Lower lobe of right lung (tissue), 2 donors: ENCODE results near the gene GARIN6. TPM values are rescaled to one million over a fixed set of nuclear protein-coding genes. Genes with fewer than 3 reads are reported as not detected.
A peak's percentile ranks its signal among the peaks of the same experiment; 100 is the strongest.
"Not testable (repeated sequence)": the region's sequence is repeated elsewhere in the genome, so short reads cannot be mapped to it uniquely, and the experiment has no call there.

Source experiments
- ATAC-seq, 2 donors: fragments of 200-7000 bp; cut with Tn5 transposase; one replicate each; pipeline ENCODE4 v1.9.1; 2020 to 2022; ENCODE audit warnings: mild to moderate bottlenecking in 2 of 2, moderate library complexity in 2 of 2
- DNase-seq: peaks from one replicate; pipeline ENCODE4 v3.0.0-alpha.2; 2020
- H3K27ac ChIP-seq: fragments of 200-600 bp; one replicate; pipeline ENCODE4 v1.8.0; 2022
- H3K27me3 ChIP-seq: fragments of 200-600 bp; one replicate; pipeline ENCODE4 v1.8.0; 2022; ENCODE audit warnings: low read depth
- H3K36me3 ChIP-seq: fragments of 200-600 bp; one replicate; pipeline ENCODE4 v1.8.0; 2022; ENCODE audit warnings: mild to moderate bottlenecking
- H3K4me1 ChIP-seq: fragments of 200-600 bp; one replicate; pipeline ENCODE4 v1.8.0; 2022
- H3K4me3 ChIP-seq: fragments of 200-600 bp; one replicate; pipeline ENCODE4 v1.8.0; 2022; ENCODE audit warnings: mild to moderate bottlenecking
- H3K9me3 ChIP-seq: fragments of 200-600 bp; one replicate; pipeline ENCODE4 v1.8.0; 2022
- CTCF ChIP-seq: fragments of 200-600 bp; IDR thresholded peaks from one replicate; pipeline ENCODE4 v1.8.0; 2022; ENCODE audit warnings: antibody characterized with exemption, mild to moderate bottlenecking
- intact Hi-C: fragments of 100-400 bp; cut with DNase I; formaldehyde crosslinking; loops from one replicate; pipeline ENCODE4 v1.11.0; 2022
- total RNA-seq: library from RNA; stranded (reverse); fragmentation: NEBNext Ultra II Directional; extraction: Animal tissue kit (Norgen Biotek cat#: 25700); gene quantifications from one replicate; pipeline ENCODE4 v1.2.1, GENCODE V29; 2021
- donor health status: DM: no; HTN: yes; CAD: no; lungs with severe emphysema.

Gene GARIN6
- total RNA-seq, 1 donor from 2014 or later = not detected

- intact Hi-C loops = no loop called here
- ATAC-seq (no peak), DNase-seq (no peak)
- Histone ChIP-seq H3K9me3 (no peaks in the 10 kb centered on the region), H3K4me3 (no peak overlapping the region), H3K4me1 (no peaks in the 10 kb centered on the region), H3K36me3 (no peaks in the 10 kb centered on the region), H3K27me3 (no peaks in the 10 kb centered on the region), H3K27ac (no peak overlapping the region)
- TF ChIP-seq CTCF = no peak
These were observed 36.0 kb upstream of the GARIN6 start for GRCh38 chr12:99611599-99611998.

DNA sequence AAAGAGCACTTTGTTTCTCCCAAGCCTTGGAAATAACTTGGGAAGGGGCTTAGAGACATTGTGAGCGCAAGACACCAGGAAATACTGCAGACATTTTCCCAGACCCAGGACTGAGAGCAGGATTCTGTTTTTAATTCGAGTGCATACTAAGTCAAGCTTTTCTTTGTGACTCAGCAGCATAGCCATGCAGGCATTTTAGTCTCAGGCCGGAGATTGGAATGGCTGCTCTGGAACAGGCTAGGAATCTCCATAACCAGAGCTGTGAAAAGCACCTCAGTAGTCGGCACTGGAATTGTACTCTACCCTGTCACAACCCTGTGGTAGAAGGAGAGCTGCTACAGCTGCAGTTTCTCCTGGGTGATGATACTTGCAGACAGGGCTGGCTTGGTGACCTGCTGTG, 28.9 kb upstream of the GARIN6 start:
- intact Hi-C loops = no loop called here
- no peaks in the 10 kb centered on the region for H3K36me3 ChIP-seq
- no peaks in the 10 kb centered on the region for H3K4me1 ChIP-seq
- H3K4me3 ChIP-seq = no peak overlapping the region
- no peak overlapping the region for H3K27ac ChIP-seq
- no peak for TF ChIP-seq CTCF
- ATAC-seq = no peak
- no peaks in the 10 kb centered on the region for H3K27me3 ChIP-seq
- peaks cover 7% of the 10 kb centered on the region for H3K9me3 ChIP-seq
- DNase-seq = no peak

DNA sequence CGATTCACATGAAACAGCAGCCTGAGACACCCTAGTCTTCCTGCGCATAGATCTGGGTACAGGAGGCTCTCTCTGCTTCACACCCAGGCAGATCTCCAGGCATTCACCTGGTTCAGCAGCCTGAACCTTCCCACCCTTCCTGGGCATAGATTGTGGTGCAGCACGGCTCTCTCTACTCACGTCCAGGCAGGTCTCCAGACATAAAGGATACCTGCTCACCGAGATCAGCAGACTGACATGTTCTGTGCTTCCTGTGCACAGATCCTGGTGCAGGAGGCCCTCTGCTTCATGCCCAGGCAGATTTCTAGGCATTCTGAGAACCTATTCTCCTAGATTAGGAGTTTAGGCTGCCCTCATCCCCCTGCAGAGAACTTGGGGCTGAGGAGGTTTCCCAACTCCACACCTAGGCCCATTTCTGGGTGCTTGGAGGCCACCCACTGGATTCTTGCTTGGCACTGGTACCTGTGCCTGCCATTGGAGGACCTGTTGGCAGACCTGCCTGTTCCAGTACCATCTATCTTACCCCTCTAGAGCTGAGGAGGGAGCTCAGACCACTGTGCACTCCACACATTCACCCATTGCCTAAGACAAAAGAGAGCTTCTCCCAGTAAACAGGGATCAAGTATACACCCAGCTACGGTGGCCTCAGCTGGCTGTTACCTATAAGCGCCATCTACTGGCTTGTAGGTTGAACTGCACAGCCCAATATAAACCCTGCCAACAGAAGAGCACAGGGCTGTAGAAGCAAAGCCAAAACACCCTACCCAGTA, 28.0 kb upstream of the GARIN6 start:
- Histone ChIP-seq H3K36me3 (no peaks in the 10 kb centered on the region), H3K9me3 (peaks cover 7% of the 10 kb centered on the region), H3K27ac (no peak overlapping the region), H3K4me3 (no peak overlapping the region), H3K27me3 (no peaks in the 10 kb centered on the region), H3K4me1 (no peaks in the 10 kb centered on the region)
- intact Hi-C loops = no loop called here
- TF ChIP-seq CTCF = peak; percentile 50
- peak; percentile 21 to 51 for ATAC-seq
- no peak for DNase-seq

DNA sequence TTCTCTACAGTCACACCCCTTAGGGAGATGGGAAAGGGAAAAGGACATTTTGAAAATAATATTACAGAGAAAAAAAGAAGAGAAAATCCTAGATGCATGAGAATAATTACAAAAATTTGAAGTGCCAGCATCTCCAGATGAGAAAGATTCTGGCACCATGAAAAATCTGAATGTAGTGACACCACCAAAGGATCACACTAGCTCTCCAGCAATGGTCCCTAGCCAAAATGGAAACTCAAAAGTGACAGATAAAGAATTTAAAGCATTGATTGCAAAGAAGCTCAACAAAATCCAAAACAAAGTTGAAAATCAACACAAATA, 27.4 kb upstream of the GARIN6 start:
- ATAC-seq (no peak), DNase-seq (no peak)
- Histone ChIP-seq H3K36me3 (no peaks in the 10 kb centered on the region), H3K4me1 (no peaks in the 10 kb centered on the region), H3K4me3 (no peak overlapping the region), H3K9me3 (peaks cover 7% of the 10 kb centered on the region), H3K27ac (no peak overlapping the region), H3K27me3 (no peaks in the 10 kb centered on the region)
- intact Hi-C loops = no loop called here
- TF ChIP-seq CTCF = no peak

DNA sequence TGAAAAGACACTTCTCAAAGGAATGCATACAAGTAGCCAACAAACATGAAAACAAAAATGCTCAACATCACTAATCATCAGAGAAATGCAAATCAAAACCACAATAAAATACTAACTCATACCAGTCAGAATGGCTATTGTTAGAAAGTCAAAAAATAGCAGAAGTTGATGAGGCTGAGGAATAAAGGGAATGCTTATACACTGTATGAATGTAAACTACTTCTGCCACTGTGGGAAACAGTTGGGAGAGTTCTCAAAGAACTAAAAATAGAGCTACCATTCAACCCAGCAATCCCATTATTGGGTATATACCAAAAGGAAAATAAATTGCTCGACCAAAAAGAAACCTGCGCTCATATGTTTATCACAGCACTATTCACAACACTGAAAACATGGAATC, 23.0 kb upstream of the GARIN6 start:
- intact Hi-C loops, H3K4me1 ChIP-seq, H3K9me3 ChIP-seq, H3K27ac ChIP-seq, H3K36me3 ChIP-seq, H3K4me3 ChIP-seq, DNase-seq, ATAC-seq, H3K27me3 ChIP-seq: not testable (repeated sequence)

DNA sequence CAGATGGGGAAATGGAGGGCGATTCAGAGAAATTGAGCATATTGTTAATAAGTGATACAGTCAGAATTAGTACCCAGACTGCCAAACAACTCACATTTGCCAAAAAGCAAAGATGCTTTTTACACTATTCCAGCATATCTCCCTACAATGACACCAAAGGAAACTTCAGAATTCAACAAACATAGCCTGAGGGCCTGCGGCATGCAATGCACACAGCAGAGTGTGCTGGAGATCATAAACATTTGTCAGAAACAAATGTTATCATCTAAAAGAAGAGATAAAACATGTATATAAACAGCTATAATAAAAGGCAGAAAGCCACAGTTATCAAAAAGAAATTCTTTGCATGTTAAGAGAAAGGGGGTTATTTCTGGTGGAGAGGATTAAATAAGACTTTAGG, 20.1 kb upstream of the GARIN6 start:
- Histone ChIP-seq H3K27me3 (no peaks in the 10 kb centered on the region), H3K36me3 (no peaks in the 10 kb centered on the region), H3K4me1 (no peaks in the 10 kb centered on the region), H3K9me3 (no peaks in the 10 kb centered on the region), H3K4me3 (no peak overlapping the region), H3K27ac (no peak overlapping the region)
- ATAC-seq (no peak), DNase-seq (no peak)
- intact Hi-C loops = no loop called here
- no peak for TF ChIP-seq CTCF
